Measurements from ENCODE around the gene EIF4E3.

Gene EIF4E3

DNA sequence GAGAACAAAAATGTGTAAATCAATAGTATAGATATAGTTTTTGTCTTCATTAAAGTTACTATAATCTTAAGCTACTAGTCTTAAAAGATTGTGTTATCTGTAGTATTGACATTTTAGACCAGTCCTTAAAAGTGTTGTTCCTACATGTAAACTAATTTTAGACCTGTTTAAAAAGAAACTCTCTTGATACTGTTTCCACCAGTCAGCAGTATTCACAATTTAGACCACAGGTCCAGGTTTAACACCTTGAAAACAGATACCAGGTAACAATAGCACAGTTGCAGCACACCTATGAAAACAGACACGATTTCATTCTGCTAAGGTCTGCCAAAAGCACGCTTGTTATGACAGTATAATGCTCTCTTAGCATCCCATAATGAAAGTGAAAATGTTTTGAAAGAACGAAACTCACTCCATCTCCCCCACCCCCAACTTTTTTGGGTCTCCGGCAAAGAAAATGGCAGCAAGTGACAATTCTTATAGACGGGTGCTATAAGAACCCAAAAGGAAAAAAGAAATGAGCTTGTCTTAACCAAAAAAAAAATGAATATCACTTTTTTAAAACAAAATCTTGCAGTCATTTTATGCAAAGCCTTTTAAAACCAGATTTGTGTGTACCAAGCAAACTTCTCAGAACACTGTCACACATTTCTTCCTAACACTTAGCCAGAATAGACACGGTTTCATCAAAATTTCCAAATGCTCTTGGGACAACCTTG lies 1.6 kb downstream of the EIF4E3 start:
- no peak for DNase-seq (ENCODE audit: low read depth in 2 of 2)

DNA sequence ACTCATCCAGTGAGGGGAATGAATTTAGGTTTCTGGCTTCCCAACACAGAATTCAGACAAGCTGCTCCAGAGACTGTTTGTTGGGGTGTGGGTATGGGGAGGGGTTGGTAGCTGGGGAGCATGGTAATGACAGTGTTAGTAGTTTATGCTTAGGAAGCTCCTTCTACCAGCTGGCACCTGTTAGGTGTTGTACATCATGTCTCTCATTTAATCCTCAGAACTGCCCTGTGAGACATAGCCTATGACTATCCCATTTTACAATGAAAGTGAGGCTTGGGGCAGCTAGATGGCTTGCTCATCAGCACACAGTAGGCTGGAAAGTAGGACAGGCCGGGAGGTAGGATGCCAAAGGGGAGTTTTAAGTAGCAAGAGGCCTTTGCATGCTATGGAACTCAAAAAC lies 2.5 kb downstream of the EIF4E3 start:
- no peak for DNase-seq (ENCODE audit: low read depth in 2 of 2)

DNA sequence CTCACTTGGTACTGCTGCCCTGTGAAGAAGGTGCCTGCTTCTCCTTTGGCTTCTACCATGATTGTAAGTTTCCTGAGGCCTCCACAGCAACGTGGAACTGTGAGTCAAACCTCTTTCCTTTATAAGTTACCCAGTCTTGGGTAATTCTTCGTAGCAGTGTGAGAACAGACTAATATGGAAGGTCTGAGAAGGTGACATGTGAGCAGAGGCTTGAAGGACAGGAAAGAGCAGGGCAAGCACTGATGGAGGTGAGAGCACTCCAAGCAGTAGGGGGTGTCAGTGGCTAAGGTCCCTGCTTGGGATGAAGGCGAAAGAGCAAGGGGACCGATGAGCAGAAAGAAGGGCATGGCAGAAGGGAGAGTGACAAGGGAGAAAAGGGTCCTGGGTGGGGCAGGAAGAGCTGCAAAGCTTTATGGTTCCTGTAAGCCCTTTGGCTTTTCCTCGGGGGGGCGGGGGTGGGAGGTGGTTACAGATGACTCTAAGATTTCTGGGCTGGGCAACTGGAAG lies 3.5 kb downstream of the EIF4E3 start:
- no peak for DNase-seq (ENCODE audit: low read depth in 2 of 2)

DNA sequence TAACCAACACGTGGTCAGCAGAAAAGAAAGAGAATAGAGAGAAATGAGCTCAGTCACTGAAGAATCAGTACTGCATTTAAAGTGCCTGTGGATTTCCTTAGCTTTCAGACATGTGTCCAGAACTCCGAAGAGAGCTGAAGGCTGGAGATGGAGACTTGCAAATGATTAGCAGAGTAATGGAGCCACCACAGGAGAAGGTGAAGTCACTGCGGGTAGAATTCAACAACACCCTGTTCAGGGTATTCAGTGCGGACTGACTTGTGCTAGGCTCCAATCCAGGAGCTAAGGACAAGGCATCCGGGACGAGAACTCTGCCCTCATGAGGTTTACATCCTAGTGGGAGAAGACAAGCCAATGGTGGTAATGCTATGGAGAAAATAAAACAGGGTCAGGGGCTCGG lies 4.2 kb downstream of the EIF4E3 start:
- no peak for DNase-seq (ENCODE audit: low read depth in 2 of 2)

DNA sequence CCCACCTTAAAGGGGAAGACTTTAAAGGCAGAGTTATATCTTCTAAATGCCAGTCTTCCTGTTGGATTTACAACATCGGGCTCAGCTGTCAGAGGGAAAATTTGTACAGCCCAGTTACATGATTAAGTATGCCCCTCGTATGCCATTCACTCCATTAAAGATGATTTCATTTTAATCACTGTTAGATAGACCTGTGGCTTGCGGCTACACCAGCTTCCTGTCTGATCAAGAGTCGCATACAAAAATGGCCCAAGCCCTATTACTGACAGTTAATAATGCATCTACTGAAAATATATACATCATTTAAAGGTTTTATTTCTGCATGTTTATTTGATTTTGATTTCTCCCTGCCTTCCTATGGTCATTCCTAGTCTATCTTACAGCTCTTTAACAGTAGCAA lies 7.1 kb downstream of the EIF4E3 start:
- DNase-seq (ENCODE audit: low read depth in 2 of 2), result no peak

DNA sequence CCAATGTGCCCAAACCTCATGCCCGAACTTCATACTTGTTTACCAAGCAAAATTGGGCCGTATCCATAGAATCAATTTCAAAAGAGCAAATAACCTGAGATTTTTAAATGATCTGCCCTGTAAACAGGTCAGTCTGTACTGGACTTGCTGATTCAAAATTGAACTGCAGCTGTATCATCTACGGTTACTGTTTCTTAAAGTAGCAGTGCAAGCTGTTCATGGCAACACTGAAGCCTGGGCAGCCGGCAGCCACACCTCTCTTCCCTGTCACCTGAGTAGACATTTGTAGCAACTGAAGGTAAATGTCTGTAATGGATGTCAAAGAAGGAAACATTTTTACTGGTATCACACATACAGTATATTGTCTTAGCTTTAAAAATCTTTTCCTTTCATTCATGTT lies 10.6 kb downstream of the EIF4E3 start:
- DNase-seq (ENCODE audit: low read depth in 2 of 2), result no peak

DNA sequence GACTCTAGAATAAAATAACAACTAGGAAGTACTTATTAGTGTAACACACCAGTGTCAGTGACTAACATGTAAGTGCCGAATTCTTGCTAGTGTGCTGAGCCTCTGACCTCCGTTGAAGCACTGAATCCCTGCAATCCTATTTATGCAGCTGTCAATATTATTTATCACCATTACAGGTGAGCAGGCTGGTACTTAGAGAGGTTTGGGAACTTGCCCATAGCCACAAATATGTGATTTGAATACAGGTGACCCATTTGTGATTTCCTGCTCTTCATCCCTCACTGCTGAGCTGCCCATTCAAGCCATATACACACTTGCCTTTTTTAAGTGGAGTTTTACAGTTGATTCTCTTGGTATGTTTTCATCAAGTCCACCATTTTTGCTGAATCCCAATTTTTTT lies 12.2 kb downstream of the EIF4E3 start:
- no peak for DNase-seq (ENCODE audit: low read depth in 2 of 2)

DNA sequence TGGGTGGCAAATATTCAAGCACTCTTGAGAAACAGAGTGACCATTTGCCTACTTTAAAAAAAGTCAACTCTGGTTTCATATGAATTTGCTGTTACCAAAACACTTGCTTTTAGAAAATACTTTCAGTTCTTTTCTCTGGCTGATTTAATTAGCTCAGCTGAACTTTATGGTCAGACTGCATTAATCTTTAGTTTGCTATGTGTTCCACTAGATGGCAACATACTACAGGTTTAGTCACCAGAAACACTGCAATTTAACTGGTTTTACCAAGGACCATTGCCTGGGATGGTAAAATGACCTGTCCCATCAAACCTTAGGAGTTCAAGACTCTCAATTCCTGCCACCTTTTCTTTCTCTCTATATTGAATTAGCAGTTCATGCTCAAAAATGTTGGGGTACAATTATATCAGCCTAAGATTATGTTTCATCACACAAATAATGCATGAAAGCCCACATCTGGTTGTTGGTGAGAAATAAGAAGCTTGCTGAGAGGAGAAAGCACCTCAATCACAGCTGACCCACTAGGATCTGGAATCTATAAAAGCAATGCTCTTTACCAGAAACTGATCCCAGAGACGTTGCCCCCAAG lies 14.2 kb downstream of the EIF4E3 start:
- no peak for DNase-seq (ENCODE audit: low read depth in 2 of 2)

DNA sequence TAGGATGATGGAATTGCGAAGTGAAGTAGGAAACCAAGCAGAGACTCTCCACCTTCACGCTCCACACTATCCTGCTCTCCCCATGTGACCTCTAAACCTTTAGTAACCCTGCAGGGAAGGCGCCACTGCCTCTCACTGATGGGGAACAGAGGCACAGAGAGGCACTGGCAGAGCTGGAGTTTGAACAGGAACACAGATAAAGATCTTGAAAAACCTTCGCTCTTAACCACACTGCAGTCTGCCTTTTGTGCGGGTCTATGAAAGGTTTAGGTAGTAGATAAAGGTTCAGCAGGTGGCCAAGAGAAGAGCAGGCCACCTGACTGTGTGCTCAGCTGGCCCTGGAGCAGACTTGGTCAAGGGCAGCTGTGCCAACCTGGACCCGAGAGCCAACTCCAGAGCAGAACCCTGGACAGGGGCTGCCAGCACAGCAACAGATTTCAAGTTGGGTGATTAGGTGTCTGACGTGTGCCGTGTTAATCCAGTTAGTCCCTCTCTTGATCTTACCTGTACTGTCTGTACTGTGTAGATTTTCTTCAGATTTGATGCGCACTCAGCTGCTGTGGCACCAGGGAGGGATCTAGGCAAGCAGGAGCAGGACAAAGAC lies 15.2 kb downstream of the EIF4E3 start:
- no peak for DNase-seq (ENCODE audit: low read depth in 2 of 2)

DNA sequence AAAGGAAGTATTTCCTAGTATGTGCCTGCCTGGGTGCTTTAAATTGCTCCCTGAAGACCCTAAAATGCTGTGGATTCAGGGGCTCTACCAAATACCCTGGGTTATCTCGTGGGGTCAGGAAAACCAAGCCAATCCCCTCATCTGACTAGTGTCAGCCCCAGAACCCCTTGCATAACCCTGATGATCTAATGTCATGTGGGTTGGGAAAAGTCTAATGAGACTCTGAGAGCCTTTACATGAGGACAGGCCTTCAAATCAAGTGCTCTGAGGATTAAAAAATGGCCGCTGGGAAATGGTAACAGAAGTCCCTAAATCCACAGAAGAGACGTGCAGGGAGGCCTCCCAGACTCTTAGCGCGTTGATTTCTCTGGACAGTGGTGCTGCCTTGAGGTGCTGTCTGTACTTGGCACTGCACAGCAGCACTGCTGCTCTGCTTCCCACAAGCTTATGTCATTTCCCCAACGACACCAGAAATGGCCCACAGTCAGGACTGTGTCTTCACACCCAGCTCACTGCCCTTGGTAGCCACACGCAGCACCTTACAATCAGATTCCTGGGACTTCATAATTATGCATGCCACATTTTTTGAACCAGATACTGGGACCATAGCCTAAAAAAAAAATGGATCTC lies 16.6 kb downstream of the EIF4E3 start:
- no peak for DNase-seq (ENCODE audit: low read depth in 2 of 2)

DNA sequence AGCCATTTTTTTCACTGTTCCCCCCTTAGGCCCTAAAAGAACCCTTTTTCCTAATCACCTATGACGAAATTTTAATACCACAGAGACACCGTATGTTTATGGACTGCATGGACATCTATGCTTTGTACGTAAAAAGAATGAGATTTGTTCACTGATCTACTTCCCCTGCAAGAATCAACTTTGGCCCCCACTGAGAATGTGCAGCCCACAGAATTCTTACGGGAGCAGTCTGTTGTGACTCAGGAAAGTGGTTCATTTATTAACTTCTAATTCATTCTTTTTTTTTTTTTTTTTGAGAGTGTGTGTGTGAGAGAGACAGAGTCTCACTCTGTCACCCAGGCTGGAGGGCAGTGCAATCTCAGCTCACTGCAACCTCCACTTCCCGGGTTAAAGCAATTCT lies 17.6 kb downstream of the EIF4E3 start:
- no peak for DNase-seq (ENCODE audit: low read depth in 2 of 2)

DNA sequence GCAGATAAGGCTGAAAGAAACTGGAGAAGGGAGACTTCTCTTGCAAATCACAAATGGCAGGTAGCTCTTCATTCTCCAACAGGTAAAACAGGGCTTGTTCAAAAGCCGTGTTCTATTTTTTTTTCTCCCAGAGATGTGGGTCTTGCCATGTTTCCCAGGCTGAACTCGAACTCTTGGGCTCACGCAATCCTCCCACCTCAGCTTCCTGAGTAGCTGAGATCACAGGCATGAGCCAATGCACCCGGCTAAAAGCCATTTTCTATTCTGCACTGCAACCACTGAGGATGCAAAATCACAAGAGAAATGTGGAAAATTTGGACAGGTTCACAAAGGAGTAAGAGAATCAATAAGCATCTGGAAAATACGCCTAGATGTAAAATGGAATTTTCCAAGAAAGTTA lies 19.5 kb downstream of the EIF4E3 start:
- DNase-seq (ENCODE audit: low read depth in 2 of 2), result no peak

DNA sequence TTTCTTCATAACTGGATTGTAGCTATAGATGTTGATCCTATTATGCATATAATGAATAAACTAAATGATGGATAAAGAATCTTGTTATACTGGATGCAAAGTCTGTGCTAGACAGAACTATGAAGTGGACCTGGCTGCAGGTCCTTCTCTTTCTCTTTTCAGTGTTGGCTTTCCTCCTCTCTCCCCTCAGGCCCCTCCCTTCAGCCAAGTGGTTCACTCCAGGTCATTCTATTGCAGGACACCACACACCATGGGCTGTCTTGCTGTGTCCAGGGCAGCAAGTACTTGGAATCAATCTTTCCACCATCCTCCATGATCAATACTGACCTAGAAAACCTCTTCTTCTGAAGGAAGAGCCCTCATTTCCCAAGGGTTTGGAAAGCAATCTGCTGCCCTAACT lies 20.3 kb downstream of the EIF4E3 start:
- DNase-seq (ENCODE audit: low read depth in 2 of 2), result no peak

DNA sequence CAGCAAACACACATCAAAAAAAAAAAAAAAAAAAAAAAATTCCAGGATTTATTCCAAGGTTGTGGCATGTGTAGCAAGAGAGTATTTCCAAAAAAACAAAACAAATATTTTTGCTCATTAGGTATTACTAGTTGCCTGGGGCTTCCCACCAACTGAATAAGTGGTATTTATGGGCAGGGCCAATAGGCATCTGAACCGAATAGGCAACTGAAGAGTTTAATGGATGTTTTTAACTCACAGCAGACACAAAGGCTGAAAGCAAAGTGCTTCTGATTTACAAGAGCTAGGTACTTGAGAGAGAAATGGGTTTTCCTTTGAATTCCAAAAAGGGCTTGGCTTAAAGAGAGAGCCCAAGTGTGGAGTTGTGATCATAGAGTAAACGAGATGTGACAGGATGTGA lies 21.4 kb downstream of the EIF4E3 start:
- DNase-seq (ENCODE audit: low read depth in 2 of 2), result no peak

DNA sequence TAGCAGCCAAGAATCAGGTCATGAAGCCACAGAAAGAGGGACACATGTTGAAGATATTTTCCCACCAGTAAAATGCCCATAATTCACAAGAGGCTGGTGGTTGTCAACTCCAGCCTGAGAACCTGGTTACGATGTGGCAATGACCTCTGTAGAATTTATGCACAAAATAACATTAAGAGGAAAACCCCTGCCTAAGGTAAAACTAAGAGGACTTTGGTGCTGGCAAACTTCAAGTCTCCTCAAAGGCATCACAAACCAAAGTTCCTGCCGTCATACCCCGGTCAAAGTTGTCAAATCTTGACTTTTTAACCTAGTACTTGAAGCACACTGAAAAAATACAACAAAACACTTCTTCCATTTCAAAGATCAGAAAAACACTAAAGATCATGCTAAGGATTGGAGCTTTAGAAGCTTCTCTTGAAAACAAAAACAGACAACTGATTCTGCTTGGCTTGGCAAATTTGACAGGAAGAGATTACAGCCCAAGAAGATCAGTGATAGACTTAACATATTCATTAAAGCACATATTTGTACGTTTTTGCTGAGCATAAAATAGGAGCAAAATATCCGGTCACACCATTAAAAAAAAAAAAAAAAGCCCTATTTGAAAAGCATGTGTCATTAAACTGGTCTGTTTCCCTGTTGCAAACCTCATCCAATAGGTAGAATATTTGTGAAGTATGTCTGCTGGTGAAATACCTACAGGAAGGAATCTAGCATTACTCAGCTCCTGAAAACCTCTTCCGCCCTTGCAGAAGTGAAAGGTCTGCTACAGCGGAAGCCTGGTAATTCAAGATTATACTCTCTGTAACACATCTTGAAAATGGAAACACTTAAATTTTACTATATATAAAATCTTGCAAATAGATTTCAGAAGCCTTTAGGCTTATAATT lies 22.8 kb downstream of the EIF4E3 start:
- DNase-seq (ENCODE audit: low read depth in 2 of 2), result no peak

DNA sequence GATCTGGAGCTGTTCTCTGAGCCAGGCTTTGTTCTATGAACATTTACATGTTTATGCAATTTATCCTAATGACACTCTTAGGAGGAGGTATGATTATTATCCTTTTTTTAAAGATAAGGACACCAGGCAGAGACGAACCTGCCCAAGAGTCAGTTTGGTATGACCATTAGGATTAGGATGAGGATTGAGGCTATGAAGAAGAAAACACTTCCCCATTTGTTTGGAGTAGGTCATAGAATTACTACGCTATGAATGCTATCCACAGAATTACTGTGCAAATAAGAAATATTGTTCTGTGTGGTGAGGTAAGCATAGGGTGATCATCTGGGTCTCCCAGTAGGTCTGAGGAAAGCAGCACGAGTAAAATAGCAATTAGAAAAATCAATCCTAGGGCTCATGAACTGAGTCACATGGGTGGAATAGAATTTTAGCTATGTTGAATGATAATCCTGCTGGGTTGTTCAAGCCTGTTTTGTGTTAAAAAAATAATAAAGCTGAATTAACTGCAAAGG lies 23.9 kb downstream of the EIF4E3 start:
- no peak for DNase-seq (ENCODE audit: low read depth in 2 of 2)

DNA sequence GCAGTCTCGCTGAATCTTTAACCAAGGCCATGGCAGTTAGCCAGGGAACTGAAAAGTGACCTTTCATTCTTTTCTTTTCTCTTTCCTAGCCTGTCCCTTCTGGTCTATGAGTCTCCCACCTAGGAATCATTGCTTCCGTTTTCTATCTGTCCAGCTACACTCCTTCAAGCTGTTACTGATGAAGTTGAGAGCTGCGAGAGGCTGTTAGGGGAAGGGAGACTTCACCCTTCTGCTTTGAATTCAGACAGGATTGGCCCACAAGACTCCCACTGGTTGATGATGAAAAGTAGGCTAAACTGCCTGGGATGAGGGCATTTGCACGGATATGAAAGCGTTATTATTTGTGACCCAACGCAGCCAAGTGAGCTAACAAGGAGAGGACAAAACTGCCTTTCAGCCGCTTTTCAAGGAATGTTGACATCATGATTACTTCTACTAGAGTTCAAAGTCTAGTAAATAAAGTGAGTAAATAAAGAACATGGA lies 30.2 kb downstream of the EIF4E3 start:
- no peak for DNase-seq (ENCODE audit: low read depth in 2 of 2)

DNA sequence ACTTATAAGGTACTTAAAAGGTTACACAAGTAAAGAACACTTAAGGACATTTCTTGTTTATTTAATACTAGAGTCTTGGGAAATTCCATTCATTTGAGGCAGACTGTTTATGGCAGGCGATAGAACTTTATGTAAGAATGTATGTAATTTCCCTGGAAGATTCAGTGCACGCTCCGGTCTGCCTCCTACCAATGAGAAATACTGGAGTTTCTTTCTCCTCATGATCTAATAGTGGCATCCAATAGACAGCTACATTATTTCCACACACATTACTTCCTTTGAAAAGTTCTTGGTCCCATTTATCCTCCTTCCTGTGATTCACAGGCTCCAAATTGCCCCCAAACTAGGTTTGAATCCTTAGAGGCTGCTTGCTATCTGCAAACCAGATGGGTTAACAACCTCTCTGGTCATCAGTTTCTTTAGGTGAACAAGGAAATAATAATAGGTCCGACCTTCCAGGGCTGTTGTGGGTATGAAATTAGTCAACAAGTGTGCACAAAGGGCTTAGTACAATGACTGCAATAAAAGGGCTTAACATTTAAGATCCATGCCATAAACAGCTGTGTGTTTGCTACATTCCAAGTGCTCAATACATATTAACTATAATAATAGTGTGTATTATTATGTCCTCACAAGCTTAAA lies 30.7 kb downstream of the EIF4E3 start:
- DNase-seq (ENCODE audit: low read depth in 2 of 2), result no peak

DNA sequence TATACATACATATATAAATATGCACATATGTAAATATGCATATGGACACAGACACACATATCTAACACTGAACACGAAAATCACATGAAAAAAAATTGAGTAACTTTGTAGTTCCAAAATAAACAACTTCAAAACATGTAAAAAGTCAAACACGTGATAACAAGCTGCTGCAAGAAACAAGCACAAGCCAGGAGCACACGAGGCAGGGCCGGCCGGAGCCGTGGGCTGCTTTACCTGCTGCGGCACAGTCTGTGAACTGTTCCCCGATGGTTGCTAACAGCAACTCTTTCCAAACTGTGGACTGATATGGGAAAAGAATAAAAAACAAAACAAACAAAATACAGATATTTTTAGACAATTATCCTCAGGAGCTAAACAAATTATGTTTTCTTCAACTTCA lies 31.6 kb downstream of the EIF4E3 start:
- DNase-seq (ENCODE audit: low read depth in 2 of 2), result no peak

DNA sequence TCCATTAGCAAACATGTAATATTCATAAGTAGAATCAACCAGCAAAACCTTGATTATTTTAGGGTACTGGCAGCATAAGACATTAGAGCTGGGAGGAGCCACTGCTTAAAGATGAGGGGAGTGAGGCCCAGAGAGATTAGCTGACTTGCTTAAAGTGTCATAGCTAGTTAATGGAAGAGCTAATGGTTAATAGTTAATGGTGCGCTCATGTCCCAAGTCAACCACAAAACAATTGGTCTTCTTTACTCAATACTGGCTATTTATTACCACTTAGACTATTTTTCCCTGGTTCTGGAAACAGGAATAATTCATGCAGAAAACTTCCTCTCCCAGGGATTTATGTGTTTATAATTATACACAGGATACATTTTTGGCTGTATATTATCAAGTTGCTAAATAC lies 33.1 kb downstream of the EIF4E3 start:
- DNase-seq (ENCODE audit: low read depth in 2 of 2), result no peak

DNA sequence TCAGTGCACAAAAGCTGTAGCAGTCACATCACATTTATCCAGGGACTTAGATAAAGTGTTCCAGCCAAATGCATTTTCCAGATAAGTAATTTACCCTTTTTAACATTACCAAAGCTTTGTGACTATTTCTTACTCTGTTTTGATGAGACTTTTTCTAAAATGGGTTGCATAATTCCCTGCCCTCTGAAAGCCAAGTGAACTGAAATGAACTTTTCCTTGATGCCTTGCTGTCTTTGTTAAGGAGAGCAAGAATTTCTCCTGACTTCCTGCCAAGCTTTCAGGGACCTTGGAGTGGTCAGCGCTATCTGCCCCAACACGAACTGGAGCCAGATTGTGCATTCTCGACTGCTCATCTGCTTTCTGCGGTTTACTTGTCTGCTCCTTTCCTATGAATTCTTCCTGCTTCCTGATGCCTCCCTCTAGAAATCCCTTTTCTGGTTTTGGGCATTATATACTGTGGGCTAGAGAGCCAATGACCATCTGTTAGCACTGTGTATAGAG lies 34.8 kb downstream of the EIF4E3 start:
- DNase-seq (ENCODE audit: low read depth in 2 of 2), result no peak
